ENCODE measurements around the gene NTSR1. TPM values are rescaled to one million over a fixed set of nuclear protein-coding genes. Genes with fewer than 3 reads are reported as not detected.

Gene NTSR1
- total RNA-seq, 1 experiment from 2014 or later: 0.16 TPM

DNA sequence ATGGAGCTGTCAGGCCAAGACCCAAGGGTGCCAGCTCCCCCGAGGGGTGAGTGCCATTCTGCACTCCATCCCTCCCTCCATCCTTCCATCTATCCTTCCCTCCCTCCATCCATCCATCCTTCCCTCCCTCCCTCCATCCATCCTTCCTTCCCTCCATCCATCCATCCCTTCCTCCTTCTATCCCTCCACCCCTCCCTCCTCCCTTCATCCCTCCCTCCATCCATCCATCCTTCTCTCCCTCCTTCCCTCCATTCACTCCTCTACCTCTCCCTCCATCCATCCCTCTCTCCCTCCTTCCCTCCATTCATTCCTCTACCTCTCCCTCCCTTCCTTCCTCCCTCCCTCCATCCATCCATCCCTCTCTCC, 46.3 kb downstream of the NTSR1 start:
- no peak for DNase-seq
- peaks cover 10% of the 10 kb centered on the region; the same call in 1 of the 2 replicates for H3K9me3 ChIP-seq
- H3K27me3 ChIP-seq (replicated peaks; ENCODE audit: control insufficient read depth, insufficient read depth, low read length): no peaks in the 10 kb centered on the region
- Mint-ChIP-seq H3K9me3 (ENCODE audit: unreplicated experiment) (peaks cover 22% of the 10 kb centered on the region), H3K27me3 (ENCODE audit: insufficient read depth, unreplicated experiment) (peaks cover 6% of the 10 kb centered on the region), H3K36me3 (ENCODE audit: insufficient read depth, unreplicated experiment) (no peaks in the 10 kb centered on the region), H3K4me3 (ENCODE audit: unreplicated experiment) (no peak overlapping the region), H3K4me1 (ENCODE audit: low read depth, unreplicated experiment) (no peaks in the 10 kb centered on the region), H3K27ac (ENCODE audit: unreplicated experiment) (no peak overlapping the region)
- BruUV-seq (replicated peaks): no TSS peak
- TF ChIP-seq, protein P1, sequence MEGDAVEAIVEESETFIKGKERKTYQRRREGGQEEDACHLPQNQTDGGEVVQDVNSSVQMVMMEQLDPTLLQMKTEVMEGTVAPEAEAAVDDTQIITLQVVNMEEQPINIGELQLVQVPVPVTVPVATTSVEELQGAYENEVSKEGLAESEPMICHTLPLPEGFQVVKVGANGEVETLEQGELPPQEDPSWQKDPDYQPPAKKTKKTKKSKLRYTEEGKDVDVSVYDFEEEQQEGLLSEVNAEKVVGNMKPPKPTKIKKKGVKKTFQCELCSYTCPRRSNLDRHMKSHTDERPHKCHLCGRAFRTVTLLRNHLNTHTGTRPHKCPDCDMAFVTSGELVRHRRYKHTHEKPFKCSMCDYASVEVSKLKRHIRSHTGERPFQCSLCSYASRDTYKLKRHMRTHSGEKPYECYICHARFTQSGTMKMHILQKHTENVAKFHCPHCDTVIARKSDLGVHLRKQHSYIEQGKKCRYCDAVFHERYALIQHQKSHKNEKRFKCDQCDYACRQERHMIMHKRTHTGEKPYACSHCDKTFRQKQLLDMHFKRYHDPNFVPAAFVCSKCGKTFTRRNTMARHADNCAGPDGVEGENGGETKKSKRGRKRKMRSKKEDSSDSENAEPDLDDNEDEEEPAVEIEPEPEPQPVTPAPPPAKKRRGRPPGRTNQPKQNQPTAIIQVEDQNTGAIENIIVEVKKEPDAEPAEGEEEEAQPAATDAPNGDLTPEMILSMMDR (IDR thresholded peaks at IDR 0.05; ENCODE audit: insufficient read depth in 1 of 2, low read depth in 1 of 2, low read length in 1 of 2, severe bottlenecking in 1 of 2, unreplicated experiment in 1 of 2): no peak
- H3K36me3 ChIP-seq (ENCODE audit: control insufficient read depth, insufficient read depth, low read length): no peaks in the 10 kb centered on the region
- ChIA-PET CTCF (no interaction called here), POLR2A (no interaction called here)
- intact Hi-C loops (cut with micrococcal nuclease; ENCODE audit: unreplicated experiment): no loop called here
- H3K4me3 ChIP-seq (ENCODE audit: low read depth, low read length): no peak overlapping the region
- H3K4me1 ChIP-seq: peaks cover 11% of the 10 kb centered on the region

DNA sequence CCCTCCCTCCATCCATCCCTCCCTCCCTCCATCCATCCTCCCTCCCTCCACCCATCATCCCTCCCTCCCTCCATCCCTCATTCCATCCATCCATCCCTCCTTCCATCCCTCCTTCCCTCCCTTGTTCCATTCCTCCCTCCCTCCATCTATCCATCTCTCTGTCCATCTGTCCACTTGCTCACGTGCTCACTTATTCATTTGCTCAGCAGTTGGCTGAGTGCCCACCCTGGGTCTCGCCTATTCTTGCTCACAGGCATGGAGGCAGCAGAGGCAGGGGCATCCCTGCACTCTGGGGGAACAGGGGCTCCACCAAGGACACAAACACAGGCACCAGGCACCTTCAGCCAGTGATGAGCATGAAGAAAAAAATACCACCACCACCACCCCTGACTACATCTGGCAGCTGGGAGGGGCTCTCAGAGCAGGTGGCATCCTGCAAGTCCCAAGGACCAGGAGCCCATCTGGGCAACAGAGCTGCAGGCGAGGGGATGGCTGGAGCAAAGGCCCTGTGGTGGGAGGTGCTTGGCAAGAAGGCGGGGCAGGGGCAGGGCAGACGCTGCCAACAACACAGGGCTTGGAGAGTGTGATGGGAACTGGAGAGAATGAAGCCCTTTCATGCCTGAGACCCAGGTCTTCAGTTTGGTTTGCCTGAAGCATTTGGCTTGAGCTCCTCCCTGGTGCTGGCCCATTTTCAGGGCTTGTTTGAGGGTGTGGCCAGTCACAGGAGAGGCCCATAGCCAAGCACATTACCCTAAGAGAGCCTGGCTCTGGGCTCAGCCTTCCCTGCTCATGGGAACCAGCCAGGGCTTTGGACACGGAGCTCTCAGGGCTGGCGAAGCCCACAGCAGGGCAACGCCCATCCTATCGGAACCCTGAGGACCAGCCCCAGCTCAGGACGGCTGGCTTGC, 47.4 kb downstream of the NTSR1 start:
- intact Hi-C loops (cut with micrococcal nuclease; ENCODE audit: unreplicated experiment): no loop called here
- Mint-ChIP-seq H3K36me3 (ENCODE audit: insufficient read depth, unreplicated experiment) (no peaks in the 10 kb centered on the region), H3K4me3 (ENCODE audit: unreplicated experiment) (no peak overlapping the region), H3K27ac (ENCODE audit: unreplicated experiment) (no peak overlapping the region), H3K27me3 (ENCODE audit: insufficient read depth, unreplicated experiment) (peaks cover 6% of the 10 kb centered on the region), H3K9me3 (ENCODE audit: unreplicated experiment) (peaks cover 22% of the 10 kb centered on the region), H3K4me1 (ENCODE audit: low read depth, unreplicated experiment) (no peaks in the 10 kb centered on the region)
- BruUV-seq (replicated peaks): no TSS peak
- Histone ChIP-seq H3K9me3 (peaks cover 10% of the 10 kb centered on the region; the same call in 1 of the 2 replicates), H3K27me3 (replicated peaks; ENCODE audit: control insufficient read depth, insufficient read depth, low read length) (no peaks in the 10 kb centered on the region), H3K4me1 (peaks cover 11% of the 10 kb centered on the region), H3K36me3 (ENCODE audit: control insufficient read depth, insufficient read depth, low read length) (no peaks in the 10 kb centered on the region), H3K4me3 (ENCODE audit: low read depth, low read length) (no peak overlapping the region)
- DNase-seq: no peak
- ChIA-PET POLR2A (no interaction called here), CTCF (no interaction called here)
- TF ChIP-seq, protein P1 (IDR thresholded peaks at IDR 0.05; ENCODE audit: insufficient read depth in 1 of 2, low read depth in 1 of 2, low read length in 1 of 2, severe bottlenecking in 1 of 2, unreplicated experiment in 1 of 2): no peak

DNA sequence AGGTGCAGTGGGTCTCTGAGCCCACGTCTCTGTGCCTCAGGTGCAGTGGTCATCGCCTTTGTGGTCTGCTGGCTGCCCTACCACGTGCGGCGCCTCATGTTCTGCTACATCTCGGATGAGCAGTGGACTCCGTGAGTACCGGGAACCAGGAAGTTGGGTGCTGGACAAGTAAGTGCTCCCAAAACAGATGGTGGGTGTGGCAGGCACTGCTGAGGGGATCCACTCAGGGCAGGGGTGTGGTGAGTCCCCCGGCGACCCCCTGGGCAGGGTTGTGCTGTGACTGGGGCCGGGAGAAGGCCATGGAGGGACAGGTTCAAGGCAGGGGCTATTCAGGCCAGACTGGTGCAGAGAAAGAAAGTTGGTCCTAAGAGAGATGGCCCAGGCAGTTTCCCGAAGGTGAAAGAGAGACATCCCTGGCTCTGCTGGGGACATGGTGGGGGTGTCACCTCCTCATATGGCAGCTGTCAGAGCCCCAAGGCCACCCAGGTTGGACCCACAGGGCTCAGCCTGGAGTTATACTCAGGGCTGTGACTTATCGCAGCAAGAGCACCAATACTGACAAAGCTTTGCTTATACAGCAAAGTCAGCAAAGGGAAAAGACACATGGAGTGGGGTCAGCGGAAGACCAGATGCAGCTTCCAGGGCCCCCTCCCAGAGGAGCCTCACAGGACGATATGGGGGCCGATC, 49.7 kb downstream of the NTSR1 start:
- H3K4me3 Mint-ChIP-seq (ENCODE audit: unreplicated experiment): no peak overlapping the region
- TF ChIP-seq, protein P1 (IDR thresholded peaks at IDR 0.05; ENCODE audit: insufficient read depth in 1 of 2, low read depth in 1 of 2, low read length in 1 of 2, severe bottlenecking in 1 of 2, unreplicated experiment in 1 of 2): no peak
- H3K4me1 ChIP-seq: peaks cover under 1% of the 10 kb centered on the region; the same call in 1 of the 2 replicates
- H3K4me3 ChIP-seq (ENCODE audit: low read depth, low read length): no peak overlapping the region
- peaks cover 6% of the 10 kb centered on the region for H3K27me3 Mint-ChIP-seq (ENCODE audit: insufficient read depth, unreplicated experiment)
- no peaks in the 10 kb centered on the region for H3K4me1 Mint-ChIP-seq (ENCODE audit: low read depth, unreplicated experiment)
- intact Hi-C loops (cut with micrococcal nuclease; ENCODE audit: unreplicated experiment): no loop called here
- no TSS peak for BruUV-seq (replicated peaks)
- no peak overlapping the region for H3K27ac Mint-ChIP-seq (ENCODE audit: unreplicated experiment)
- H3K9me3 ChIP-seq: peaks cover 10% of the 10 kb centered on the region; the same call in 1 of the 2 replicates
- no peak for DNase-seq
- H3K36me3 ChIP-seq (ENCODE audit: control insufficient read depth, insufficient read depth, low read length): no peaks in the 10 kb centered on the region
- CTCF ChIA-PET: interaction anchor here (1.1 kb wide), 1 partner anchor 36 kb away, joined by 7 read pairs; no protein-coding TSS in a partner anchor
- no peaks in the 10 kb centered on the region for H3K36me3 Mint-ChIP-seq (ENCODE audit: insufficient read depth, unreplicated experiment)
- POLR2A ChIA-PET: interaction anchor here (0.6 kb wide), 1 partner anchor 402 kb away, joined by 3 read pairs; no protein-coding TSS in a partner anchor
- peaks cover 22% of the 10 kb centered on the region for H3K9me3 Mint-ChIP-seq (ENCODE audit: unreplicated experiment)
- H3K27me3 ChIP-seq (replicated peaks; ENCODE audit: control insufficient read depth, insufficient read depth, low read length): no peaks in the 10 kb centered on the region
